Measurements from ENCODE around the gene PCBD1.
A peak's percentile ranks its signal among the peaks of the same experiment; 100 is the strongest.

PCBD1 gene

GRCh38 chr10:70840836-70841235 is 47.5 kb downstream of the PCBD1 start:
- no peak for TF ChIP-seq CTCF (conservative IDR thresholded peaks at IDR 0.05; ENCODE audit: low read depth, low read length)
- no peak for DNase-seq (ENCODE audit: low read depth)
- no peak overlapping the region for H3K4me3 ChIP-seq (ENCODE audit: low read depth, low read length)

- DNase-seq (ENCODE audit: low read depth) = no peak
- no peak for TF ChIP-seq CTCF (conservative IDR thresholded peaks at IDR 0.05; ENCODE audit: low read depth, low read length)
- no peak overlapping the region for H3K4me3 ChIP-seq (ENCODE audit: low read depth, low read length)
Measured at GRCh38 chr10:70838270-70838805, 50.0 kb downstream of the PCBD1 start.

- no peak for TF ChIP-seq CTCF (conservative IDR thresholded peaks at IDR 0.05; ENCODE audit: low read depth, low read length)
- no peak for DNase-seq (ENCODE audit: low read depth)
- H3K4me3 ChIP-seq (ENCODE audit: low read depth, low read length) = no peak overlapping the region
Measured at GRCh38 chr10:70837660-70838059, 50.7 kb downstream of the PCBD1 start.

GRCh38 chr10:70836319-70836718 is 52.0 kb downstream of the PCBD1 start:
- no peak overlapping the region for H3K4me3 ChIP-seq (ENCODE audit: low read depth, low read length)
- no peak for DNase-seq (ENCODE audit: low read depth)
- TF ChIP-seq CTCF (conservative IDR thresholded peaks at IDR 0.05; ENCODE audit: low read depth, low read length) = no peak

GRCh38 chr10:70834441-70835151 is 53.8 kb downstream of the PCBD1 start:
- no peak for DNase-seq (ENCODE audit: low read depth)
- TF ChIP-seq CTCF (conservative IDR thresholded peaks at IDR 0.05; ENCODE audit: low read depth, low read length) = no peak
- no peak overlapping the region for H3K4me3 ChIP-seq (ENCODE audit: low read depth, low read length)

GRCh38 chr10:70834021-70834420 is 54.3 kb downstream of the PCBD1 start:
- TF ChIP-seq CTCF (conservative IDR thresholded peaks at IDR 0.05; ENCODE audit: low read depth, low read length) = no peak
- no peak overlapping the region for H3K4me3 ChIP-seq (ENCODE audit: low read depth, low read length)
- DNase-seq (ENCODE audit: low read depth) = peak; percentile 27

- TF ChIP-seq CTCF (conservative IDR thresholded peaks at IDR 0.05; ENCODE audit: low read depth, low read length) = no peak
- DNase-seq (ENCODE audit: low read depth) = no peak
- H3K4me3 ChIP-seq (ENCODE audit: low read depth, low read length) = no peak overlapping the region
Measured at GRCh38 chr10:70833601-70834000, 54.8 kb downstream of the PCBD1 start.

Data from choroid plexus epithelial cell (primary cell).